ENCODE measurements around the gene GCN1. TPM values are rescaled to one million over a fixed set of nuclear protein-coding genes. Genes with fewer than 3 reads are reported as not detected.

The GCN1 gene
- total and polyA plus RNA-seq, 7 donors = 9.2 to 70.3 (median 32.9) TPM

- no peaks in the 10 kb centered on the region for H3K27me3 ChIP-seq
- no peak overlapping the region for H3K27ac ChIP-seq
- no peak for DNase-seq
- peaks cover 43 to 100% (median 85%) of the 10 kb centered on the region in 4 donors for H3K36me3 ChIP-seq
- H3K4me1 ChIP-seq = peaks cover 0 to 6% (median 0%) of the 10 kb centered on the region in 4 donors
- 99% methylated on average over 11 of the region's 11 CpGs for WGBS, 2 donors
- H3K9me3 ChIP-seq = no peaks in the 10 kb centered on the region
- no peak for TF ChIP-seq CTCF (IDR thresholded peaks at IDR 0.05)
- no peak for TF ChIP-seq POLR2AphosphoS5 (IDR thresholded peaks at IDR 0.05)
- no peak for TF ChIP-seq POLR2A (IDR thresholded peaks at IDR 0.05)
- no peak for TF ChIP-seq EP300 (IDR thresholded peaks at IDR 0.05)
- intact Hi-C loops (cut with DNase I) = no loop called here
- H3K4me3 ChIP-seq = no peak overlapping the region
Observed at GRCh38 chr12:120144215-120144614, 50.3 kb downstream of the GCN1 start.

DNA sequence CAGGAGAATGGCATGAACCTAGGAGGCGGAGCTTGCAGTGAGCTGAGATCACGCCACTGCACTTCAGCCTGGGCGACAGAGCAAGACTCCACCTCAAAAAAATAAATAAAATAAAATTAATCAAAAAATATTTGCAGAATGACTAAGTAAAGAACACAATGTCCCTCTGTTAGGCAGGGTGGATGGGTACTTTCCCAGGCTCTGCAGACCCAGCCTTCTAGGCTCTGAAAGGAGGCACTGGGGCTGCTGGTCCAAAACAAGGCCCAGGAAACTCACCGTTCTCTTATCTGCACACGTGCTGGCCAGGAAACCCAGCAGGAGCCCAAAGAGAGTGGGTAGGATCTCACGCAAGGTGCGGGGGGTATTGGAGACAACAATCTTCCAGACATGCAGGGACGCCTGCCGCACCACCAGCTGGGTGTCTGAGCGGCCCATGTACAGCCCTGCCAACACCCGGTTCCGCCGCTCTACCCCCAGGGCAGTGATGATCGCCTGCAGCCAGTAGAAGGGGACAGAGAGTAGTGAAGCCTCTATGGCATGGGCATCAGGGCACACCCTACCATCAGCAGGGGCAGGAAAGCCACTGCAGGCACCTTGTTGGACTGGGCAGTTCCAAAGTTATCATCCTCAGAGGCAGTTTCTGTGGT, 52.2 kb downstream of the GCN1 start:
- no peak overlapping the region for H3K4me3 ChIP-seq
- H3K27me3 ChIP-seq = no peaks in the 10 kb centered on the region
- H3K27ac ChIP-seq = no peak overlapping the region
- intact Hi-C loops (cut with DNase I) = no loop called here
- no peak for DNase-seq
- H3K36me3 ChIP-seq = peaks cover 59 to 100% (median 87%) of the 10 kb centered on the region in 4 donors
- no peaks in the 10 kb centered on the region for H3K9me3 ChIP-seq
- H3K4me1 ChIP-seq = peaks cover 0 to 6% (median 0%) of the 10 kb centered on the region in 4 donors
- WGBS, 2 donors = 96% methylated on average over 14 of the region's 14 CpGs
- TF ChIP-seq POLR2A (IDR thresholded peaks at IDR 0.05) (no peak), EP300 (IDR thresholded peaks at IDR 0.05) (no peak), CTCF (IDR thresholded peaks at IDR 0.05) (no peak), POLR2AphosphoS5 (IDR thresholded peaks at IDR 0.05) (no peak)

DNA sequence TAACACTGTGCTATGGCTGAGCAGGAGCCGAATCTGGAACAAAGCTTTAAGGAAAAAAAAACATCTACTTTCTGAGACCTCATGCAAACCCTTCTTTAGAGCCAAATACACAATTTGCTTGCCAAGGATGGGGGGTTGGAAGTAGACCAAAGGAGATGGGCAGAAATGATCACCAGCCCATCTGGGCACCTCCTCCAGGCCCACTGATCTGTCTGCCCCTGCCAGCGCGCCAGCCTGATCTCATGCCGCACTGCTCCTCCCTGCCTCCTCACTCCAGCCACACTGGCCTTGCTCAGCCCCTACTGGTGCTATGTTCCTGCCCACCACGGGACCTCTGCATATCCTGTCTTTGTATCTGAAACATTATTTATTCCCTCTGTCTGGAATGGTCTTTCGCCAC, 53.2 kb downstream of the GCN1 start:
- DNase-seq = no peak
- TF ChIP-seq EP300 (IDR thresholded peaks at IDR 0.05) (no peak), POLR2AphosphoS5 (IDR thresholded peaks at IDR 0.05) (no peak), POLR2A (IDR thresholded peaks at IDR 0.05) (no peak), CTCF (IDR thresholded peaks at IDR 0.05) (no peak)
- intact Hi-C loops (cut with DNase I) = no loop called here
- Histone ChIP-seq H3K27me3 (no peaks in the 10 kb centered on the region), H3K36me3 (peaks cover 62 to 100% (median 88%) of the 10 kb centered on the region in 4 donors), H3K4me3 (no peak overlapping the region), H3K9me3 (no peaks in the 10 kb centered on the region), H3K27ac (no peak overlapping the region), H3K4me1 (peaks cover 0 to 6% (median 0%) of the 10 kb centered on the region in 4 donors)
- WGBS, 2 donors = 96 to 97% methylated on average over 6 of the region's 6 CpGs

DNA sequence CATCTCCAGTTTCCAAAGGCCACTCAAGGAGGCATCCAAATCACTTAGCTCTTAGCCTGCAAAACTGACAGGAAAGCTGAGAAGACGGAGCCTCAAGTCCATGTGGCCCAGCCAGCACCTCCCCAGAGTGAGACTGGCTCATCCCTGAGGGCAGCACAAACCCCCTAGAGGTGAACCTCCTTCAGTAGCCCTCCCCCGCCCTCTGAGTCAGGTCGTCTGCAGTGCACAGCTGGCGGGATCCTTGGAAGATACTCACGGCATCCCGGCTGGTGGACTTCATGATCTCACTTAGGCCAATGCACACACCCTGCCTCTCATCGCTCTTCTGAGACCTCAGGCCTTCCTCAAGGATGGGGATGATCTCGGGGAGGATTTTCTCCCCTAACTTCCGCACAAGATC, 53.9 kb downstream of the GCN1 start:
- Histone ChIP-seq H3K4me3 (no peak overlapping the region), H3K27ac (no peak overlapping the region), H3K4me1 (peaks cover 0 to 6% (median 0%) of the 10 kb centered on the region in 4 donors), H3K27me3 (no peaks in the 10 kb centered on the region), H3K36me3 (peaks cover 68 to 100% (median 93%) of the 10 kb centered on the region in 4 donors), H3K9me3 (no peaks in the 10 kb centered on the region)
- intact Hi-C loops (cut with DNase I) = no loop called here
- WGBS, 2 donors = 92 to 95% methylated on average over 9 of the region's 9 CpGs
- no peak for TF ChIP-seq CTCF (IDR thresholded peaks at IDR 0.05)
- TF ChIP-seq POLR2AphosphoS5 (IDR thresholded peaks at IDR 0.05) = no peak
- TF ChIP-seq POLR2A (IDR thresholded peaks at IDR 0.05) = no peak
- TF ChIP-seq EP300 (IDR thresholded peaks at IDR 0.05) = no peak
- DNase-seq = no peak

DNA sequence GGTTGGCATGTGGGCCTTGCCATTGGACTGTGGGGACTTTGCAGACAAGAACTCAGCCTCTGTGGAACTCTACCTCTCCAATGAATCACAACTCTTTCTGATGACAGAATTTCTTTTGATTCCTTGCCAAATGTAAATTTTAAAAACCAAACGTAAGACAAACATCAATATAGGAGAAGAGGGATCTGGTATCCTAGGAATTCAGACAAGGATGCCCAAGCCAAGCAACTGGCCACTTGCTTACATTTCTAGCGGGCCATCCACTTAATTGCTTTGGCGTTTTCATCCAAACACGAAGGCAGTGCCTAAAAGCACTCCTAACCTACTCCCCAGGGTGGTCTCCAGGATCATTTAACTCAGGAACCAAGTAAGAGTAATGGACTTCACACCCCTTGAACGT, 54.6 kb downstream of the GCN1 start:
- no peaks in the 10 kb centered on the region for H3K27me3 ChIP-seq
- WGBS, 2 donors = 74 to 83% methylated on average over 5 of the region's 5 CpGs
- TF ChIP-seq POLR2A (IDR thresholded peaks at IDR 0.05) (no peak), EP300 (IDR thresholded peaks at IDR 0.05) (no peak), CTCF (IDR thresholded peaks at IDR 0.05) (no peak), POLR2AphosphoS5 (IDR thresholded peaks at IDR 0.05) (no peak)
- H3K4me3 ChIP-seq = no peak overlapping the region
- H3K4me1 ChIP-seq = peaks cover 0 to 6% (median 0%) of the 10 kb centered on the region in 4 donors
- H3K36me3 ChIP-seq = peaks cover 71 to 100% (median 92%) of the 10 kb centered on the region in 4 donors
- no peaks in the 10 kb centered on the region for H3K9me3 ChIP-seq
- DNase-seq = no peak
- H3K27ac ChIP-seq = no peak overlapping the region
- intact Hi-C loops (cut with DNase I) = no loop called here
